C1 segment of cervical spinal cord (tissue), 14 donors: ENCODE results near the gene AGXT2.
A peak's percentile ranks its signal among the peaks of the same experiment; 100 is the strongest.

Experiments used
- DNase-seq, 14 donors: peaks; one replicate each; lab custom pipeline; 2025; lab: John Stamatoyannopoulos, UW

AGXT2 gene, protein sequence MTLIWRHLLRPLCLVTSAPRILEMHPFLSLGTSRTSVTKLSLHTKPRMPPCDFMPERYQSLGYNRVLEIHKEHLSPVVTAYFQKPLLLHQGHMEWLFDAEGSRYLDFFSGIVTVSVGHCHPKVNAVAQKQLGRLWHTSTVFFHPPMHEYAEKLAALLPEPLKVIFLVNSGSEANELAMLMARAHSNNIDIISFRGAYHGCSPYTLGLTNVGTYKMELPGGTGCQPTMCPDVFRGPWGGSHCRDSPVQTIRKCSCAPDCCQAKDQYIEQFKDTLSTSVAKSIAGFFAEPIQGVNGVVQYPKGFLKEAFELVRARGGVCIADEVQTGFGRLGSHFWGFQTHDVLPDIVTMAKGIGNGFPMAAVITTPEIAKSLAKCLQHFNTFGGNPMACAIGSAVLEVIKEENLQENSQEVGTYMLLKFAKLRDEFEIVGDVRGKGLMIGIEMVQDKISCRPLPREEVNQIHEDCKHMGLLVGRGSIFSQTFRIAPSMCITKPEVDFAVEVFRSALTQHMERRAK

DNA sequence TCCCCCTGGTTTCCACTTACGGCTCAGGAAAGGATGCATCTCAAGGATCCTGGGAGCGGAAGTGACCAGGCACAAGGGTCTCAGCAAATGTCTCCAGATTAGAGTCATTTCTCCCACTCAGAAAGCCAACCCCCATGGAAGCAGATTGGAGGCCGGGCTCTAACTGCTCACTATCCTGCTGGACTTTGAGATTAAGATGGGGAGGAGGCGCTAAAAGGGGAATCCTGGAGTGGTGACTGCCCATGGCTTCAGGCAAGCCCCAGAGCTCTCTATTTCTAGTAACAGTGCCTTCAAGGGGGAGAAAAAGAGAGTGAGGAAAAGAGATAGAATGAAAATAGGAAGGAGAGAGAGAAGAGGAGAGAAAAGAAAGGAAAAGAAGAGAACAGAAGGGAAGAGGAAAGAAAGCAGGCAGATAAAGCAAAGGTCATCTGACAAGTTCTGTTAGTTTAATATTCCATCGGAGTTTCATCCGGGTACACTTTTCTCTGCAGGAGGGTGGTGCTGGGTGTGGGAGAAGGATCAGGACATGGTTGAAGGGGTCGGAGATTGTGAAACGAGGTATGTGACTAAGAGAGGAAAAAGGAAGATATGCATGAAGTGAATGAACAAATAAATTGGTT is at the start of gene AGXT2:
AGXT2 (minus strand) TSS at position 165 of the 620 bp plus-strand sequence; CDS start at position 108, 57 bp downstream.
- DNase-seq = no peak

DNA sequence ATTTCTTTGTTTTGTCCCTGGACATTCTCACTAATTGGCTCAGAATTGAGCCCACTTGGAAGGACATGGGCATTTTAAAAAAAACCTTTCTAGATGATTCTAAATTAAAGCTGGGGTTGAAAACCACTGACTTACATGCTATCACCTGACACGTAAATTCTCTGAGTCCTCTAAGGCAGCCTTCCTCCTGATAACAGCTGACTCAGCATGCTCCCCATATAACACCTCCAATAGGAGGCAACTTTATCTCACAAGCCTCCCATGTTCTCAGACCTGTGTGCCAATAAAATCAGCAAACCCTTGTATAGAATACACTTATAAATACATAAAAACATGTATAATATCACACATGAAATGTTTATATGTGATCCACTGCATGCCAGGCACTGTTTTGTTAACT is 49.2 kb upstream of the AGXT2 start:
- DNase-seq = no peak

DNA sequence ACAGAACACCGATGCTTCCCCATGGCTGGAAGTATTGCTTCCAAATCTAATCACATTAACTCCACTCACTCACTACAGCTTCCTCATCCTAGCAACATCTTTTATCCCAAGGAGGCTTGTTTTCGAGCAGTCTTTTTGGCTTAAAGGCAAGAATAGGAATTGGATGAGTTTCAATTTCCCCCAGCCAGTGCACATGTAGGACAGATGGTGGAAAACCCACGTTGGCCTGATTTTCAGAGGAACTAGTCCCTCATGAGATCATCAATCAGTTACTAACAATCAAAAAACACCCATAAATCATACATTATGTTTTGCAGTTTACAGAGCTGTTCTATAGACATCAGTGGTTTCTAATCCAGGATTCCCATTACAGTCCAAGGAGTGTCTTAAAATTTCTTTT is 48.5 kb upstream of the AGXT2 start:
- no peak for DNase-seq

DNA sequence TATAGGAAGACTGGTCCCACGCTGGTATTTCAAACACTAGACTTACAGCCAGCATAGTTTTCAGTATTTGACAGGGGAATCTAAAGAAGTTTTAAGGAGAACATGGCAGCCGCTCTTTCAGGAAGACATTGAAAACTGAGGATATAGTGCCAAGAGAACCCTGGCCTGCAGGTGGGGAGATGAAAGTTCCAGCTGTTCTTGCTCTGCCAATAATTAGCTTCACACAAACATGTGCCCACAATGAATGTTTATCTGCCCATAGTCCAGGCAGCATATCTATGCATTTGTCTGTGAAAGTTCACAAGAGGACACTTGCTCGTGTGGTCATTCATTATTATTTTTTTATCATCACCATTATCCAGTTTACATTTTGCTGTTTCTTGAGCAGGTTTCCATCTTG is 47.6 kb upstream of the AGXT2 start:
- no peak for DNase-seq

DNA sequence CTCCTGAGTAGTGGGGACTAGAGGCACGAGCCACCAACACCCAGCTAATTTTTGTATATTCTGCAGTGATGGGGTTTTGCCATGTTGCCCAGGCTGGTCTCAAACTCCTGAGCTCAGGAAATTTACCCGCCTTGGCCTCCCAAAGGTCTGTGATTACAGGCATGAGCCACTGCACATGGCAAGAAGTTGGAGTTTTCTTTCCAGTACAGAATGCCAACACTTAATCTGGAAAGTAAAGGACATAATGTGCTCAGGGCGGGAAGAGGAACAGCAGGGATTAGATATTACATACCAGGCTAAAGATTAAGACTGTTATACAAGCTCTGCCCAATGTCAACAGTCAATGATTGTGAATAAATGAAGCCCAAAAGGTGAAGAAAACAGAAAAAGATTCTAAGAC is 47.2 kb upstream of the AGXT2 start:
- no peak for DNase-seq

DNA sequence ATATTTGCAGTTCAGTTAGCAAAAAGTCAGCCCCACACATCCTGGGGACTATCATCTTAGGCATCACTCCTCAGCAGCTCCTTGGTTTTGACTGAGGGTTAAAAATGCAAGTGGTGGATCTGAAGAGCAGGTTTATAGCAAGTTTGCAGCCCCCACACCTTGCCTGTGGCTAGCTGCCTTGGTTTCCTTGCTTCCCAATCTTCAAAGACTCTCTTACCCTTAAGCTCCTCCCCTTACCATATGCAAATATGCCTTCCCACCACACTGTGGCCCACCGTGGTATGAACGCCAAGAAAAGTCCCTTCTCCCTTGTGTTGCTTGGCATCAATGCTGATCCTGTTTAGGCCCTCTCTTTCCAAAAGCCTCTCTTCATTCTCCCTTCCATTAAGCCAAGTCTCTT is 45.0 kb upstream of the AGXT2 start:
- DNase-seq = no peak

DNA sequence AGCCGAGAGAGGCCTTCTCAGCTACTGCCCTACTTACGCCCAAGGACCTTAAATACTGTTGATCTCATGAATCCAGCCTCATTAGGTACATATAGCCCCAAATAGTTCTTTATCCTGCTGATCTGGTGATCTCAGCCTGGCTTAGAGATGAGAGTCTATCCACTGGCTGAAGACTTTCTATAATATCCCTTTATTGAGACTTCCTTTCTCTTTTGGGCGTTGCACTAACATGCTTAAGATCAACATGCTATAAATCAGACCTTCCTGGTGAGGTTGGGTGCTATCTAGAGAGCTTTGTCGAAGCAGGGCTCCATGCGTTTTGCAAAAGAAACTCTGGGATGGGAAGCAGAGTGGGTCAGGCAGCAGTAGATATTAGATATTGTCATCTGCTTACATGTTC is 44.0 kb upstream of the AGXT2 start:
- DNase-seq = no peak

DNA sequence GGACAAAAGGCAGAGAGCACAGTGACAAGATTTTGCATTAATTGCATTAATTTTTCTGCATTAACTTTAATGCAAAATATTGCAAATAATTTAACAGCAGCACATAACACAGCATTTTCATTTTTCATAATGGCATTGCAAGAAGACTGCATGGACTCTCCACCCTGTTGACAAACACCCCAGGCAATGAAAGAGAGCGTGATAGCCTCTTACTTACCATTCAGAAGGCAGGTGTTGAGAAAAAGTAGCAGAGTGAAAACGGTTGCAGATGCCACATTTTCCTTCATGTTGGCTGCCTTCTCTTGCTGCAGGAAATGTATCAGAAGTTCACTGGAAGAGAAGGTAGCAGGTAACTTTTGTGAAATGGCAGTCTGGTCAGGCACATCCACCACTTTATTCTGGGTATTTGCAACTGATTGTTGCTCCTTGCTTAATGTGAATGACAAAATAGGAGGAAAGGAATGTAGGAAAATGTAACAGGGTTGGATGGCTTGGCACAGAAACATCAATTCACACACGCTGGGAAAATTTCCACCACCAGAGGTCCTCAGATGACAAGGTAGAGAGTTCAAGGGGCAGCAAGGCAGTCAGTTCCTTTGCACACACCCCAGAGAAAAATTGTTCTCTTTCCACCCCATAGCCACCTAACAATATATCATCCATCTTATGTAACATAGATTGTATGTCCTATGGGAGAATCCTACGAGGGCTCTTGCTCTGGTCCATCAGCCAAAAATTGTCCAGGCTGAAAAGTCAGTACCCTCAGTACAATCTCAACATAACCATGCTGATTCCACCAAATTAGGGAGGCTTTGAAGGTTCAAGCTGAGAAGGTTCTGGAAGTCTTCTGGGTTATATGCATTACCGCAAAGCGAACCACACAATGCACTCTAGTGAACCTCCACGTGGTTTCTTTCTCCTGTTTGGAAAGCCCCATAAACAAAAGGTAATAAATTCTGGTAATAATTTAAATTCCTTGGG is 41.9 kb upstream of the AGXT2 start:
- DNase-seq = peak in 7 of 14 donors; percentile 1 to 33 (median 15)

DNA sequence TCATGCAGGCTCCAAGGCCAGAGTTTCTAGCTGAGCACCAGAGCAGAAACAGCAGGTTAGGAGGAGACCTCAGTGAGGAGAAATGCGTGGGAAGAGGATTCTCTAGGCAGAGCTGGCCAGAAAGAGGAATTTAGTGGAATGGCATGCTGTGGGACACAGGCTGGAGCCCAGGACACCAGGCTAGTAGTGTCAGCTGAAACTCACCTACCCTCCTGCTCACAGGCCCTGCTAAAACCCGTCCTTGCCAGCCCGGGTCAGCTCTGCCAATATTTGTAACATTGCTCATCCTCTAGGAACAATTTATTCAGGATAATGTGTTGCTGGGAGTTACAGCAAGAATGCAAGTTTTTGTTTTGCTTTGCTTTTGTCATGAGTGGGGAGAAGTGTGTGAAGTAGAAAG is 40.2 kb upstream of the AGXT2 start:
- DNase-seq = no peak

DNA sequence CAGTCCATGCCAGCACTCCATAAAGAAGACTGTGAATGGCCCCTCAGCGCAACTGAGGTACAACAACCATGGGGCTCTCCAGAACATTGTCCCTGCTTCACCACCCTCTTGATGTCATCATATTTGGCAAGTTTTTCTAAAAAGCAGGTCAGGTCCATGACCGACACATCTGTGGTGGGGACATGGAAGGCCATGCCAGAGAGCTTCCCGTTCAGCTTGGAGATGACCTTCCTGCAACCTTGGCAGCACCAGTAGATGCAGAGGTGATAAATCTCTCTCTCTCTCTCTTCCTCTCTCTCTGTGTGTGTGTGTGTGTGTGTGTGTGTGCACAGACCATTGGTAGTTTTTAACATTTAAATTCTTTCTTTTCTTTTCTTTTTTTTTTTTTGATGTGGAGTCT is 35.4 kb upstream of the AGXT2 start:
- no peak for DNase-seq

DNA sequence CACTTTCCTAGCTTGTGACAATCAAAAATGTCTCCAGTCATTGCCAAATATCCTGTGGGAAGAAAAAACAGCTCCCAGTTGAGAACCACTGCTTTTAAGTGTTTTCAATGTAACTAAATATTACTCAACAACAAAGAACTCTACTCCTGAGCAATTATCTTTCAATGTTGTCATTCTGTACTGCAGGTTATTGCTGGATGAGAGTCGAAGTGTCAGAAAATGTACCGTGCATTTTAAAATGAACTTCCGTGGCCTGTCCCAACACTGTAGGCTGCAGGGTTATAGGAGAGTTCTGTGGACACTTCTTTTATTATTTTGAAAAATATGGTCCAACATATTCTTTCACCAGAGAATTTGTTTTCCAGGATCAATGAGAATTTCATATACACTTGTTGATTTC is 34.8 kb upstream of the AGXT2 start:
- no peak for DNase-seq

DNA sequence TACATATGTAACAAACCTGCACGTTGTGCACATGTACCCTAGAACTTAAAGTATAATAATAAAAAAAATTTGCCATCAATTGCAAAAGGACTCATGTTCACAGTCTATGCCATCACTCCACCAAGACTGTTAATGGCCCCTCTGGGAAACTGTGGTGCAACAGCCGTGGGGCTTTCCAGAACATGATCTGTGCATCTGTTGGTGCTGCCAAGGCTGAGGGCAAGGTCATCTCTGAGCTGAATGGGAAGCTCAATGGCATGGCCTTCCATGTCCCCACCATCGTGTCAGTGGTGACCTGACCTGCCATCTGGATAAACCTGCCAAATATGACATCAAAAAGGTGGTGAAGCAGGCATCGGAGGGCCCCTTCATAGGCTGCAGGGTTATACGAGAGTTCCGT is 33.4 kb upstream of the AGXT2 start:
- DNase-seq = no peak

DNA sequence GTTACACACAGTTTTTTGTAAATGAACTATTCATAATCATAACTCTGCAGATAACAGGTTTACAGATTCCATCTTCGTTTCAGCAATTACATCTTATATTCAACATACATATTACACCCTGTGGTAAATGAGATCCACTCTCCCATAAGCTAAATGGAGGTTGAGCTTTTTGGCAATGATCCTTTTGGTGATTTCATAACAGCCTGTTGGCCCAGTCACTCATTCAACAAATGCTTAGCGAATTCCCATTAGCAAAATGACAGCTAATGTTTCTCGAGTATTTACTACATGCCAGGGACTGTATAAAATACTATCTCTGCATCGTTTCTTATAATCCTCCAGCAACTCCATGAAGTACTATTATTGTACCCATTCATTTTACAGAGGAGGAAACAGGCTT is 25.4 kb upstream of the AGXT2 start:
- no peak for DNase-seq

DNA sequence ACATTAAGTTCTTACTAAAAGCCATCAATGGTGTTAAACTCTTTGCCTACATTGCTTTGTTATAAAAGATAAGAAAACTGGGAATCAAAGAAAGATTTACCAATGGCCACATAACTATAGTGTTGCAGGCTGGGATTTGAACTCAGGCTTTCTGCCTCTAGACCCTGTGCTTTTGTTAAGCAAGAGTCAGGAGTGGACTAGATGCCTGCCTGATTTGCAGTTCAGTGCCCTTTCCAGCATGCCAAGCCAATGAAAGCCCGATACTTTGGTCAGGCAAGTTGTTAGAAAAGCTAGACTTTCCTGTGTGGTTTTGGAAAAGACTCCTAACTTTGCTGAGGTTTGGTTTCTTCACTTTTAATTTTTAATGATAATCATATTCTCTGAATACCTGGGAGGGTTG is 21.4 kb upstream of the AGXT2 start:
- DNase-seq = no peak

DNA sequence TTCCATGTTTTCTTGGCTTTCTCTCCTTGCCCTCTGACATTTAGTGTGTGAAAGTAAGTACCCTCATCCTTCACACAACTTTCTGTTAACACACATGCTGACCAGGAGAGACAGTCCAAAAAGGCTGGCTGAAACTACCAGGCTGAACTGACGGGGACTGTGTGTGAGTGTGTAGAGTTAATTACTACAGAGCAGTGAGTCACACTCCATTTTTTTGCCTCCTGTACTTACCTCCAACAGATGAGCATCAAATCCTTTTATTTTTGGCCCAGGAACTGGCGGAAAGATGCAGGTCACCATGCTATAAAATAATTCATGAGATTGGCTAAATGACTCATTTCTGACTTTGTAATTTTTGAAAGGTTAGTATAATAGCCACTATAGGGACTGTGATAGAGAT is 20.2 kb upstream of the AGXT2 start:
- no peak for DNase-seq

DNA sequence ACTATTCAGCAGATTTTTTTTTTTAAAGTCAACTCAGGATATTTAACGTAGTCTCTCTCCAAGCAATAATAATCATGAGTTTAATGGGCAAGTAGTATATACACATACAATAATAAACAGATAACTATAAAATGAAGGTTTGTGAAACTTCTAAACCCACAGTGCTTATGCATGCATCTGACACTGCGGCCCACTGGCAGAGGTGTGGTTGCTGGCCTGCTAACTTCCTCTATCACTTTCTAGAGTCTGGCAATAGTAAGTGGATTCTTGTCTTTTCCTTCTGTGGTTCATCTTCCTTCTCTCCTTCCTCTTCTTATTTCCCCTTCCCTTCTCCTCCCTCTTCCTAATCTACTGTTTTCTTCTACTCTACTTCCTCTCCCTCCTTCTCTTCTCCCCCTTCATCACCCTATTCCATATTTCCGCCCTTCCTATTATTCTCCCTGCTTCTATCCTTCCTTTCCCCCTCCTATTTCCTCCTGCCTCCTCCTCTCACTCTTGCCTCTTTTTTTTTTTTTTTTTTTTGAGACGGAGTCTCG is 18.6 kb upstream of the AGXT2 start:
- no peak for DNase-seq

DNA sequence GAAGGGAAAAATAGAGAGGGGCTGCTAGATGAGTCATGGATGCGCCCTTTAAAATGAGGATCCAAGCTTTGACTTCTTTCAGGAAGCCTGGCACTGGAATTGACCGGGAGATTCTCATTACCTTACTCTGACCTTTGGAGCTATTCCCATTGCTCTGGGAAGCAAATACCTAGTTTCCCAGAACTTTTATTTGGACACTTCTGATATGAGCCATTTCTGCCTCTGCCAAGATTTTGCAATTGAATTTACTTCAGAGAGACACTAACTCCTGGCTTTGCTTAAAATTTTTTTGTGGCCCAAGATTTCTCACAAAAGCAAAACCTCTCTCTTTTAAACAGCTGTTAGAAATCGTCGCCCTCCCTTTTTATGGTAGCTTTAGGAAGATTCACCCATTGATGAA is 15.7 kb upstream of the AGXT2 start:
- no peak for DNase-seq

DNA sequence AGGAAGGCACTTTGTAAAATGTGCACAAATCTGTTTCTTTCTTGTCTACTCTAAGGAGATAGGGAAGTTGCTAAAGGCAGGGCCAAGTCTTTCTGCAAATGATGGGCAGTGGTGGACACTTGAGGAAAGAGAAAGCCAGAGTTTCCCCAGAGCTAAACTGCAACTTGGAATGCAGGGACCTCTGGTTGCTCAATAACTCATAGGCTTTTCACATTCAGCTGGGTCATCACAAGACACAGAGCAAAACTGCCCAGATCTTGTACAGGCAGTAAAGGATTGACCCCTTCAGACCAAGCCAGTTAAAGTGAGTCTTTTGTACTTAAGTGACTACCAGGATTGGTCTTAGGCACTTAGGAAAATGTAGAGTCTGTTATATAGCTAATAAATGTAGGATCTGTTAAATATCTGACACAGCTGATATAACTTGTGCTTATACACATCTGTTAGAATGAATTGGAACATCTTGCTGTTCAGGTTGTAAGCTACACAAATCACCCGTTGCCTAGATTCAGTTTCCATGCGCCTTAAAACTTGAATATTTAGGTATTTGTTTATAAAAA is 13.5 kb upstream of the AGXT2 start:
- no peak for DNase-seq

DNA sequence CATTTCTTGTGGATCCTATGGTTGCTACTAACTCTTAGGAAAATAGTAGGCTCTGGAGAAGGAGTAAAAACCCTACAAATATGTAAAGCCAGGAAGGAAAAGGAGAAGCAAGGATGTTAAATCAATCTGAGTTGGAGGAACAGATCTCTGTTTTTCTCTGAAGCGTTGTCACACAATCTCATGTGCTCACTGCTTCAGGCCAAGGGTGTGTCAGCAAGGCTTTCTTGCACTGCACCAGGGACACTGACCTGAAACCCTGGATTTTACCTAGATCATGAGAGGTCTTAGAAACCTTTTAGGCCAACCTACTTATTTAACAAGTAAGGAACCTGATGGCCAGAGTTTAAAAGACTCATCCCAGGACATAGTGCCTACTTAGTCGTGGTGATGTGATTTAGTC is 12.5 kb upstream of the AGXT2 start:
- no peak for DNase-seq

DNA sequence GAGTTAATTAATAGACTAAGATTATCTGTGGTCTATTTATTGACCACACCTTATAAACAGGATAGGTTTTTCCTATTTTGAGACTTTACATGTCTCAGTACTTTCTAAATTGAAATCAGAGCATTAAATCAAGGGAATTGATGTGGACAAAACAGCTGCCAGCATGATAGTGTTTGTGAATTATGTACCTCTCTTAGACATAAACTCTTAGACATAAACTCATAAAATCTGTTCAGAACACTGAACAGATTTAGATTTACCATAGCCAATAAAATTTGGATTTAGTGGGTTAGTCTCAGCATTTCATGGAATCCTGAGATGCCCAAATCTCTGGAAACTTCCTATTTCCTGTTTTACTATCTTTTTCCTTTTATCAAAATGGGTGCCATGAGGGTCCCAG is 11.5 kb upstream of the AGXT2 start:
- DNase-seq = no peak

DNA sequence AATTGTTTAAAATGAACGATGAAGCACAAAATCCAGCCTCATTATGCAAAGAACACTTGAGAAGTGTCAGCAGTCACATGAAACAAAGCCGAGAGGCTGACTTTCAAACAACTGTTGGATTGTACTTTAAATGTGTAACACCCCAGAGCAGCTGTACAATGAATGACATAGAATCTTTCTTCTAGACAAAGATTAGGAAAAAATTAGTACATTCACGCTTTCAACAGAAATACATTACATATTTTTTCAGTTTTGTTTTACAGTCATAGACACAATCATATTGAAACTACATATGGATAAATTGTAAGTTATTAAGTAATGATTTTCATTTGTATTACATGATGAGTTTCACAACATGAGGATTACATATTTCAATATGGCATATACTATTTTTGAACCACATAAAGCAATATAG is 10.6 kb upstream of the AGXT2 start:
- no peak for DNase-seq
